Fibroblast of skin of scalp (primary cell): ENCODE data around the gene GNG12.

Experiments used
- DNase-seq: peaks from one replicate; pipeline ENCODE4 v3.0.0-alpha.2; 2013

The GNG12 gene

GRCh38 chr1:67814121-67814772, 19.0 kb downstream of the GNG12 start:
- no peak for DNase-seq

DNA sequence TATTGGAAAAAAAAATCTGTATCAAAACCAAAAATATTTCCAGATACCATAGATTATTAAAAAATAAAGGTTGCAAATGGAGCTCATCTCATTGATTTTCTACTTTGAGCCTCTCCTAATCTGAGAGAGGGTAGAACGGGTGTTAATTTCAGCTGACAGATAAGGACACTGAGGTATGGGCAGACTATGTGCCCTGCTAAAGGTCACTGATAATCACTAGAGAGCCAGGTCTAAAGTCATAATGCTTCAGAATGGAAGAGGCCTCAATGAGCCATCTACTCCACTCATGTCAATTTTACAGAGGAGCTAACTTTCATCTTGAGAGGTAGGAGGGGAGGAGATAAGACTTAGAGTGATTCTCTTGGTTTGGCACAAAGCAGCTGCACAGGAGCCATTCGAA, 21.0 kb downstream of the GNG12 start:
- no peak for DNase-seq

GRCh38 chr1:67811781-67812180, 21.5 kb downstream of the GNG12 start:
- no peak for DNase-seq

DNA sequence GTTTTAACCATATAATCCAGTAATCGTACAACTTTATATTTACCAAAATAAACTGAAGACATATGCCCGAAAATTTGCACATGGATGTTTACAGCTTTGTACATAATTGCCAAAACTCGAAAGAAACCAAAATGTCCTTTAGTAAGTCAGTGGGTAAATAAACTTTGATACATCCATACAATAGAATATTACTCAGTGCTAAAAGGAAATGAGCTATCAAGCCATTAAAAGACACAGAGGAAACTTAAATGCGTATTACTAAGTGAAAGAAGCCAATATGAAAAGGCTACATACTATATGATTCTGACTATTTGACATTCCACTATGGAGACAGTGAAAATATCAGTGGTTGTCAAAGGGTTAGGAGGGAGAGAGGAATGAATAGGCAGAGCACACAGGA, 23.4 kb downstream of the GNG12 start:
- no peak for DNase-seq

DNA sequence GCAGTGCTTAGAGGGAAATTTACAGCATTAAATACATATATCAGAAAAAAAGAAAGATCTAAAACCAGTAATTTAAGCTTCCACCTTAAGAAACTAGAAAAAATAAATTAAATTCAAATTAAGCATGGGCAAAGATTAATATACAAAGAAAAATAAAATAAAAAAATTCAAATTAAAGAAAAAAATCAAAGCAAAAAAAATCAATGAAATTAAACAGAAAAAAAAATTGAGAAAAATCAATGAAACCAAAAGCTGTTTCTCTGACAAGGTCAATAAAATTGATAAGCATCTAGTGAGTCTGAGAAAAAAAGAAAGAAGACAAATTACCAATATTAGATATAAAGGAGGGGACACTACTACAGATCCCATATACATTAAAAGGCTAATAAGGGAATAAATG, 26.0 kb downstream of the GNG12 start:
- DNase-seq: no peak

GRCh38 chr1:67804710-67805109, 28.6 kb downstream of the GNG12 start:
- no peak for DNase-seq

DNA sequence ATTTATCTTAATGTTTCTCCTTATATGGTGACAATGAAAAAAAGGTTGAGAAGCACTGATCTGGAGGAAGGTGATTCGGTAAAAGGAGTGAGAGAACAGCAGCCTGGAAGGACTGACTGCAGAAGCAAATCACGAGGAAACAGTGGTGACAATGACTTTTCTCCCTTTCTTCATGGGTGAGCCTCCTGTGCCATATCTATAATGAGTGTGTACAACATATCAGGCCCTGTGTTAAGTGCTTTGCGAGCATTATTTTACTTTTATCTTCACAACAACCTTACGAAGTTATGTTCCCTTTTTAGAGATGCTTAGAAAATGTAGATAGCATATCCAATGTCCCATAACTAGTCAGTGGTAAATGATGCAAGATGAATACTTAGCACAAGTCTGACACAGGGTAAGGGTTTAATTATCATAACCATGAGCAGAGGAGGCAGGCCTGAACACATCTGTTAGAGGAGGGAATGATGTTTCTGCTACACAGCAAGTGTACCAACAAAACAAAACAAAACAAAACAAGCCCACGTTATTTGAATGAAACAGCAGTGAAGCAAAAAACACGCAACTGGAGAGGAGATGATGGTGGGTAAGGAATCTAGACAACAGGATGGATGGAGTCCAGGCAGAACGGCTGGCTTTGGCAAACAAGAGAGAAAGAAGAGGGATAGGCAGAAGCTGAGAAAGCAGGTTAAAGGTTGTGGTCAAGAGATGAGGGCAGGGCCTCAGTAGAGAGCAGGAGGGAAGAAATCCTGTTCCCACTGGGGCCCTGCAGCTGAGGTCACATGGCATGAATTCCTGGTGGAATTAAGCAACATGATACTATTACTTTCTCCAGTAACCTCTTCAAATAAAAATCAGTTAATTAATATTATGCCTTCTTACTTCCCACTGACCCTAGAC, 29.6 kb downstream of the GNG12 start:
- peak; percentile 29 for DNase-seq

GRCh38 chr1:67802565-67802964, 30.7 kb downstream of the GNG12 start:
- no peak for DNase-seq

DNA sequence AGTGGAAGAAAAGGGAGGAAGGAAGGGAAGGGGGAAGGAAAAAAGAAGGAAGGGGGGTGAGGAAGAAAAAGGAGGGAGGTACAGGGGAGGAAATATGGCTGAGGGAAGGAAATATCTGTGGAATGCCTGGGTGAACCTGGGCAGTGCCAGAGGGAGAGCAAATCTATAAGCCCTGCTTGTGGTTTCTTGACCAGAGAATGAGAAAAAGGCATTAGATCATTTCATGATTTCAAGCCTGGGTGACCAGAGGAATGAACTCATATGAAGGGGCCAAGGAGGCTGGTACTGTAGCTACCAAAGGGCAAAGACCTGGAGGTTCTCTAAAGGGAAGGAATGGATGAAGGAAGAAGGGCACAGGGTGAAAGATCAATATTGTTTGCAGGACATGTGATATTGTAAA, 31.4 kb downstream of the GNG12 start:
- DNase-seq: no peak

DNA sequence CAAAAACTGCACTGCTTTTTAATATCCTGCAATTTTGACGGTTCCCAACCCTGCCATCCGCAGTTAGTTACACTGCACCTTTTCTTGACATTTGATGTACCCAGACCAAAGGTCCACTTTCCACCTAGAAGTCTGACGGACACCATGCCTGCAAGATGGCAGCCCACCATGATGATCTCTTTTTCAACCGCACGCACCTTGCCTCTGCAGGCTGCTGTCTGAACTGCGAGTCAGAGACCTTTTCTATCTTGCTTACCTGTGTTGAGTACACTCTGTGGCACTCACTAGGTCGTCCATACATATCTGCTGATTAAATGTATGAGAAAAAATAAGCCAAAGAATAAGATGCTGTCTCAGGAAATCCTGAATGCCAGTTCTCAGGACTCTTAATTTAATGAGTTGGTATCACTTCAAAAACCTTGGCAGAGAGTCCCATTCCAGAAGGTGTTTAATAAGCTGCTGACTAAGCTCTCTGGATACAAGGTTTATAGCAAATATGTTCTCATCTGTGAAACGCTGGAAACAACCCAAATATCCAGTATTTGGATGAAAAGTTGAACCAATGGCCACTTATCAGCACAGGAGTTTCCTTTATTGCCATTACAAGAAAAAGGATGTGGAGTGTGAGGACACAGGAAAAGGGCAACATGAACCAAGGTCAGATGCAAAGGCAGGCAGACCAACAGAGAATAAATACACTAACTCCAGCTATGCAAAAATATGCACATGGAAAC, 37.9 kb downstream of the GNG12 start:
- DNase-seq: no peak

- DNase-seq: peak; percentile 77
Measured at GRCh38 chr1:67793562-67793961, 39.7 kb downstream of the GNG12 start.

DNA sequence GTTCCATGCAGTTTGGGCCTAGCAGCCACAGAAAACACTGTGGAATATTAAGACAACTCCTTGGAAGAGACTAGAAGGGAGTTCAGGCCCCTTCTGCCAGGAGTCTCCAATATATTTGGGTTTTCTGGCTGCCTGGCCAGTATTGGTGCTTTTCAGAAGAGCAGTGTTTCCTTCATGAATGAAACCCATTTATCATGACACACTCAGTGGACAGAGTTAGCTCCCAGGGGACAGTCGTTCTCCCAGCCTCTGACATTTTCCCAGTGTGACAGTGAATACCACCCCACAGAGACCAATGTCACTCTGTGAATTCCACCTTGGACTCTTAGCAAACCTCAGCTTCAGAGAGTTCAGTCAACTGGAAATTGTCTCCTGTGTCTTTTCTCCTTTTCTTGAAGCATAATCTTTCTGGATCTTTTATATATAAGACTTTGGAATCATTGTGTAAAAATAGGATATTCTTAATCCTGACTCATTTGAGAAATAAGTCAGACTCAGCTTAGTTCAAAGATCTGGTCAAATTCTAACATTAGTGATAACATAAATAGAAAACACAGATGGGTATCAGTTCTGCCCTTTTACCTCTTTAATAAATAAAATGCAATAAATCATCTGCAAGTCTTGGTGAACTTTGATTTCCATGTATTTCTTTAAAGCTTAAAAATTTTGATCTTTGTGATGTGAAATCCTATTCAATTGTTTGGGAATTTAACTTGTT, 40.4 kb downstream of the GNG12 start:
- no peak for DNase-seq

- peak; percentile 80 for DNase-seq
Measured at GRCh38 chr1:67792103-67792502, 41.2 kb downstream of the GNG12 start.

DNA sequence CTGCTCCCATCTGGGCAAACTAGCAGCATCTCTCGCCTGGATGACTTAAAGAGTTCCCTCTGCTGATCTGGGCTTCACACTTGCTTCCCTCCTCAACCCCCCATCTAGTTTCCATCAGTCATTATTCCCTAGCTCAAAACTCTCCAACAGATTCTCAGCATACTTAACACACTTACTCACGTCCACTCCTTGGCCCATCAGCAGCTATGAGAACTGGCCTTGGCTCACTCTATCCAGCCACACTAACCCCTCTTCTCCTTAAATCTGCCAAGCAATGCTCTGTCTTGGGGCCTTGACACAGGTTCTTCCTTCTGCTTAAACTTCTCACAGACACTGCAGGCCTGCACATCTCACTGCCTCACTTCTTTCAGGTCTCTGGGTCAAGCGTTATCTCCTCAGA, 41.6 kb downstream of the GNG12 start:
- DNase-seq: peak; percentile 94

- DNase-seq: no peak
Measured at GRCh38 chr1:67791261-67791660, 42.0 kb downstream of the GNG12 start.

DNA sequence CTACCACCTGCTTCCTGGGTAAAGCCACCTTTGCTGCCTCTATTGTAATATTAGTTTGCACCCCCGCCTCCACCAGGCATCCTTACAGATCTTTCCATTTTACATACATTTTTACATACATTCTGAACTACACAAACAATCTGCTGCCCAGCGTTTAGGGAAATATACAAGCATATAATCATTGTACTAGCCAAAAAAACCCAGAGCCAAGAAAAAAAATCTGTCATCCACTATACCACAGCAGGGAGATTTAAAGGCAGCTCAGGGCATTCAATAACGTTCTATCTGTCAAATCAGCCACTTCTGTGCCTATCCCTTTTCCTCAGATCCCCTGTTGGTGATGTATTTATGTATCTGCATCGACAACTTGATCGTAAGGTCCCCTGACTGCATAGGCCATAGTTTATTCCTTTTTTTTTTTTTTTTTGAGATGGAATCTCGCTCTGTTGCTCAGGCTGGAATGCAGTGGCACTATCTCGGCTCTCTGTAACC, 43.0 kb downstream of the GNG12 start:
- no peak for DNase-seq

- no peak for DNase-seq
Measured at GRCh38 chr1:67789551-67789950, 43.7 kb downstream of the GNG12 start.

GRCh38 chr1:67788904-67789303, 44.4 kb downstream of the GNG12 start:
- no peak for DNase-seq

DNA sequence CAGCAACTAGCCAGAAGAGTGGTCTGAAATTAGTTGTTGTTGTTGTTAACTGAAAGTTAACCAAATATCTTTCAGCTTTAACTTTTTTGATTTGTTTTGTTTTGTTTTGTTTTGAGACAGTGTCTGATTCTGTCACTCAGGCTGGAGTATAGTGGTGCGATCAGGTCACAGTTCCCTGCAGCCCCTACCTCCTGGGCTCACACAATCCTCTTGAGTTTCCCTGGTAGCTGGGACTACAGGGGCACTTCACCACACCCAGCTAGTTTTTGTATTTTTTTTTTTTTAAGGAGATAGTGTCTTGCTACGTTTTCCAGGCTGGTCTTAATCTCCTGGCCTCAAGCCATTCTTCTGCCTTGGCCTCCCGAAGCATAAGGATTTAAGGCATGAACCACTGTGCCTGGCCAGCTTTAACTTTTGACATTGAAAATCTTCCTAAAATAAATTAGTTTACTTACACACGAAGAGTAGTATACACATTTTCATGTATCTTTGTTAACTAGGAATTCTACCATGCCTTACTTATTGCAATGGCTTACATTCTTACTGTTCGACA, 45.0 kb downstream of the GNG12 start:
- no peak for DNase-seq

DNA sequence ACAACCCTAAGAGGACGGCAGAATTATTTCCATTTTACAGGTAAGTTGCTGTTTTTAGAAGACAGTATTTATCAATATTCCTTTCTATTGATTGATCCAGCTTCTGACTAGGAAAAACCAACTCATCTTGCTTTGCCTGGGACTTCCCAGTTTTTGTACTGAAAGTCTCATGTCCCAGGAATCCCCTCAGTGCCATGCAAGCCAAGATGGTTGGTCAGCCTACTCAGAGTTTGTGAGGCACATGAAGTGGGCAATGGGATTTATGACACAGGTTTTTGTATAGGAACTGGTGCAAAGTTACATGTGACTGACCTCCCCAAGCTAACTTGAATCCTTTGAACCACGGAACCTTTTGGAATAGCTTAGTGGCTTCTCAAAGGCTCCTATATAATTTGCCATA, 45.5 kb downstream of the GNG12 start:
- DNase-seq: no peak

- peak; percentile 57 for DNase-seq
Measured at GRCh38 chr1:67785847-67786753, 47.2 kb downstream of the GNG12 start.
